Suppressor macrophage (primary cell): ENCODE data around the gene MUC20.
"Not testable (repeated sequence)": the region's sequence is repeated elsewhere in the genome, so short reads cannot be mapped to it uniquely, and the experiment has no call there.

Source experiments
- DNase-seq, 4 experiments: peaks; one replicate each; pipeline ENCODE4 v3.0.0-alpha.2; 2020 to 2022
- total RNA-seq, 17 experiments: gene quantifications; one replicate each; lab custom pipeline; 2026; ENCODE audit warnings: mixed read lengths in 6 of 17, inconsistent platforms in 3 of 17; lab: John Stamatoyannopoulos, UW

The MUC20 gene, protein sequence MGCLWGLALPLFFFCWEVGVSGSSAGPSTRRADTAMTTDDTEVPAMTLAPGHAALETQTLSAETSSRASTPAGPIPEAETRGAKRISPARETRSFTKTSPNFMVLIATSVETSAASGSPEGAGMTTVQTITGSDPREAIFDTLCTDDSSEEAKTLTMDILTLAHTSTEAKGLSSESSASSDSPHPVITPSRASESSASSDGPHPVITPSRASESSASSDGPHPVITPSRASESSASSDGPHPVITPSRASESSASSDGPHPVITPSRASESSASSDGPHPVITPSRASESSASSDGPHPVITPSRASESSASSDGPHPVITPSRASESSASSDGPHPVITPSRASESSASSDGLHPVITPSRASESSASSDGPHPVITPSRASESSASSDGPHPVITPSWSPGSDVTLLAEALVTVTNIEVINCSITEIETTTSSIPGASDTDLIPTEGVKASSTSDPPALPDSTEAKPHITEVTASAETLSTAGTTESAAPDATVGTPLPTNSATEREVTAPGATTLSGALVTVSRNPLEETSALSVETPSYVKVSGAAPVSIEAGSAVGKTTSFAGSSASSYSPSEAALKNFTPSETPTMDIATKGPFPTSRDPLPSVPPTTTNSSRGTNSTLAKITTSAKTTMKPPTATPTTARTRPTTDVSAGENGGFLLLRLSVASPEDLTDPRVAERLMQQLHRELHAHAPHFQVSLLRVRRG
- 0.13 to 2.2 (median 0.50) reads per million in 17 experiments for total RNA-seq

- DNase-seq: not testable (repeated sequence)
Measured at GRCh38 chr3:195720831-195721506, at the start of gene MUC20. MUC20 (plus strand) TSS chr3:195720978; CDS start chr3:195721008, 30 bp downstream.

DNA sequence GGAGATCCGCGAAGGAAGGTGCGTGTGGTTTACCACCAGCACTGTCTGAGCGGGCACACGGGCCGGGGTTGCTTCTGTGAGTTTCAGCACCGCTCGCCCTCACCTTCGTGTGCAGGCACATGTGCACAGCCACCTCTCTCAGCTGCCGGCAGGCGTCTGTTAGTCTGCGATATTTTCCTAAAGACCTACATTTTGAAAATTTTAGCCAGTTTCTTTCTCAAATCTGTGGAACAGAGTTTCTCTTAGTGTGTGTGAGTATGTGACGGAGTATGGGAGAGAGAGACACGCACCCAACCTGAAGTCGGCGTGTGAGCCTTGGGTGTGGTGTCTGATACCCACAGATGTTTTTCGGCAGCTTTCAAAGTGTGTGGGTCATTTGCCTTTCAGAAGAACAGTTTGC is 49.5 kb upstream of the MUC20 start:
- DNase-seq: not testable (repeated sequence)

DNA sequence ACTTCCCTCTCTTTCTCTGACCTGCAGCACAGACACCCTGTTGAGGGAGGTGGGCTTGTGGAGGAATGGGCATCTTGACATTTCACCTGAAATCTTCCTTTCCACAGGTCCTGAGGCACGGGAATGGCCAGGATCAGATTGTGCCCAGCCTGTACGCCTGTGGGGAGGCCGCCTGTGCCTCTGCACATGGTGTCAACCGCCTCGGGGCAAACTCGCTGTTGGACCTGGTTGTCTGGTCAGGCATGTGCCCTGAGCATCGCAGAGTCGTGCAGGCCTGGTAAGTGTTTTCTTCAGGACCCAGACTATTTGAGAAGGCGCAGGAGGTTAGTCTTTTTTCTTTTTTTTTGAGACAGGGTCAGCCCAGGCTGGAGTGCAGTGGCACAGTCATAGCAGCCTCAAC is 47.1 kb upstream of the MUC20 start:
- DNase-seq: not testable (repeated sequence)

DNA sequence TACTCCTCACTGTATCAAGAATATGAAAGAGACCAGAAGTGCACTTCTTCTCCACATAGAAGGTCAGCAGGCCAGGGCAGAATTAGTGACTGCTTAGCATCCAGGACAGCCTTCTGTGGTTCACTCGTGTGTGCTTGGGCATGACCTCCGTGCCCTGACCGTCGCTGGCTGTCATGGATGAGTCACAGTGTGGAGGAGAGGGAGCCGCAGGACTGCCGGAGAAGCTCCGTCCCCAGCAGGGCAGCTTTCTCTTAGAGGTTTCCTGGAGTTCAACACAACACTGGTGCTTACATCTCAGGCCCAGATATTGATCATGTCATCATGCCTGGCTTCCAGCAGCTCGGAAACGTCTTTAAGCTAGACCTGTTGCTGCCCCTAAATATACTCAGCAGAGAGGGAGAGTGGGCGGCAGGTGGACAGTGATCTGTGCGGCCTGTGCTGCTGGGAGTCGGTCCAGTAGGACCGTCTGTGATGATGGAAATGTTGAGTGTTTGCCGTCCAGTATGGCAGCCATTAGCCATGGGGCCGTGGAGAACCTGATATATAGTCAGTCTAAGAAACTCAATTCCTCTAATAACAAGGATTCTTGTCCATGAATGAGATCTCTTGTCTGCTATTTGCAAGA is 42.3 kb upstream of the MUC20 start:
- DNase-seq: not testable (repeated sequence)

DNA sequence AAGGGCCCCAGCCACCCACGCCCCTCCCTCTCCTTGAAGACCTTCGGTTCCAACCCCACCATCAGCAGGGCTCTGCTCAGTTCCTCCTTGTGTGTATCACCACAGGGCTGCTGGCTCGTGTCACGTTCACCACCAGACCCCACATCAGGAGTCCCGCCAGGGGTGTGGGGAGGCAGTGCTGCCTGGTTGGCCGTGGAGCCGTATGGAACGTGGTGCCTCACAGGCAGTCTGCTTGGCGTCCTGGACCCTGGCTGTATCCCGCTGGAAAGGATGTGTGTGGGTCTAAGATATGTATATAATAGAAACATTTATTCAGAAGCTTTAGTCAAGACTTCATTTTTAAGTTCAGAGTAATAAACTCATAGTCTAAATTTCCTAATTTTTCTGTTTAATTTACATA is 40.1 kb upstream of the MUC20 start:
- not testable (repeated sequence) for DNase-seq

- not testable (repeated sequence) for DNase-seq
Measured at GRCh38 chr3:195681458-195682103, 39.2 kb upstream of the MUC20 start.

DNA sequence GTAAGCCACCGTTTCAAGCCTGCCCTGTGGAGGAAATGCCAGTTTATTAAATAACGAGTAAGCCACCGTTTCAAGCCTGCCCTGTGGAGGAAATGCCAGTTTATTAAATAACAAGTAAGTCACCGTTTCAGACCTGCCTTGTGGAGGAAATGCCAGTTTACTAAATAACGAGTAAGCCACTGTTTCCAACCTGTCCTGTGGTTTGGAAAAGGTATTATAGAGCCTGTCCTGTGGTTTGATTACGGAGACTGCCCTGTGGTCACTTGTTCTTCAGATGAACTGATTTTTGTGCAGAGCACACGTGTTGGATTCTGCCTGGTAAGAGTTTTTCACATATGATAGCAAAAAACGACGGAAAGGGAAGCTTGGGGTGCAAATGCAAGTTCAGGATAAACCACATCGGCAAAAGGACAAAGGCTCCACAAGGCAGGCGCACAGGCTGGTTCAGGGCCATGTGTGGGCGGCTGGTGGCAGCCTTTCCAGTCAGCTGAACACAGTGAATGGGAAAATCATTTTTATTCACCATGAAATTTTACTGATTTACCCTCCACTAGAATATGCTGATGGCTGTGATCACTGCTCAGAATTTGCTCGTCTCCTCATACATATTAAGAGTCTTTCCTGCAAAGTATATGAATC is 38.6 kb upstream of the MUC20 start:
- not testable (repeated sequence) for DNase-seq

GRCh38 chr3:195683722-195684526 is 36.9 kb upstream of the MUC20 start:
- not testable (repeated sequence) for DNase-seq

- not testable (repeated sequence) for DNase-seq
Measured at GRCh38 chr3:195684527-195685257, 36.1 kb upstream of the MUC20 start.

- not testable (repeated sequence) for DNase-seq
Measured at GRCh38 chr3:195686537-195687208, 34.1 kb upstream of the MUC20 start.

GRCh38 chr3:195687209-195687760 is 33.5 kb upstream of the MUC20 start:
- DNase-seq: peak in 3 of 4 experiments; percentile 40 to 81 (median 63)

DNA sequence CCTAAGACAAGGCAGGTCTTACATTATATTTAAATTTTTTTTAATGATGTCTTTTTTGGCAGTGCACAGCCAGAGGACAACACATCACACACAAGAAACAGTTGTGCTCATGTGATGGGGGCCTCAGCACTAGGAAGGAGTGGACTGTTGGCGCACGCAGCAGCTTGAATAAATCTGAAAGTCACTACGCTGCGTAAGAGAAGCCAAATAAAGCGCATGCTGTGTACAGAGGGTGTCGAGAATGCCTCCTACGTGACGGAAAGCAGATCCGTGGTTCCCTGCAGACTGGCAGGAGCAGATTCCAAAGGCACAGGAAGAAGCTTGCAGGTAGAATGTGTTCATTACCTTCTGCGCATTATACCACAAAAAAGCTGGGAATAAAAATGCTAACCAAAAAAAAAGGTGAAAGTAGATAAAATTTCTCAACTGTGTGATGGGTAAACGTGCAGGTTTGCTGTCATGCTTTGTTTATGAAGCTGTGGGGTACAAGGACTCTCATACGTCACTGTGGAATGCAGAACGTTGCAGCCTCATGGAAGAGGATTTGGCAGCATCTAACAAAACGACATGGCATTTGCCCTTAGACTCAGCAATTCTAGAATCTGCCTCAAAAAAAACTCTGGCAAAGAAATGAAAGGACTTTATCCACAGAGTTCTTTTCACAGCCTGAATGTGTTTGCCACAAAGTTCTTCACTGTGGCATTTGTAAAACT is 32.2 kb upstream of the MUC20 start:
- not testable (repeated sequence) for DNase-seq

GRCh38 chr3:195689184-195690070 is 31.4 kb upstream of the MUC20 start:
- not testable (repeated sequence) for DNase-seq

- no peak for DNase-seq
Measured at GRCh38 chr3:195690951-195691350, 29.8 kb upstream of the MUC20 start.

- not testable (repeated sequence) for DNase-seq
Measured at GRCh38 chr3:195691596-195692353, 29.0 kb upstream of the MUC20 start.

- no peak for DNase-seq
Measured at GRCh38 chr3:195692354-195692685, 28.5 kb upstream of the MUC20 start.
